ENCODE data around the gene DDX20.

DNA sequence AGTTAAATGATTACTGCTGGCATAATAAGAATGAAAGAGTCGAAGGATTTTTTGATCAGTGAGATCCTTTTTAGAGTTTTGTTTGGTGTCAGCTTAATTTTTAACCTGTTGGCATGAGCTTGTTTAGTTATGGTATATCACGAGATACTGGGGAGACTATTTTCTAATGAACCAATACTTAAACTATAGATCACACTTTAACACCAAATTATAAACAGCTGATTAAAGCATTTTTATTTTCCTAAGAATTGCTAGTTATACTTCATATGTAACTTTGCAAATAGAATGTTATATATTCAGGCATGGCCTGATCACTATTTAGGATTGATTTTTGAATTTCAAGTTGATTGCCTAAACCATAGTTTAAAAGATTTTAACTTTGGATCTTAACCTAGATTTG lies 6.0 kb downstream of the DDX20 start:
- TF ChIP-seq EZH2 (IDR thresholded peaks at IDR 0.05; ENCODE audit: insufficient read depth, poor library complexity, severe bottlenecking): no peak
- TF ChIP-seq EZH2phosphoT487 (IDR thresholded peaks at IDR 0.05; ENCODE audit: insufficient read depth, low read depth): no peak
